HG03575 (cell line): ENCODE measurements around the gene IFITM2.

ENCODE experiments used
- ATAC-seq: cut with Tn5 transposase; IDR thresholded peaks from one replicate; pipeline ENCODE4 v1.9.1; 2021; ENCODE audit not compliant: unreplicated experiment, insufficient number of reproducible peaks, low FRiP score; ENCODE audit errors: extremely low read depth

The IFITM2 gene

GRCh38 chr11:355581-356458 is 48.2 kb downstream of the IFITM2 start:
- no peak for ATAC-seq

- no peak for ATAC-seq
Observed at GRCh38 chr11:356610-357009, 49.0 kb downstream of the IFITM2 start.

GRCh38 chr11:357582-357981 is 50.0 kb downstream of the IFITM2 start:
- no peak for ATAC-seq

GRCh38 chr11:358129-358800 is 50.6 kb downstream of the IFITM2 start:
- ATAC-seq: no peak
